ENCODE measurements around the gene ERBB4.

- no peak for TF ChIP-seq EP300 (IDR thresholded peaks at IDR 0.05)
- no peak for TF ChIP-seq CTCF (IDR thresholded peaks at IDR 0.05)
Observed at GRCh38 chr2:212448698-212449097, 89.9 kb downstream of the ERBB4 start.

Data from ovary (tissue), 3 donors.